Activated CD4-positive, alpha-beta T cell treated with anti-CD3 and anti-CD28 coated beads, Interleukin-10, Interleukin-2, amounts not matched to agents 100 ng/mL and 50 ng/mL, durations not matched to agents 16 hours and 8 hours (primary cell): ENCODE data around the gene PTEN.
"Not testable (repeated sequence)": the region's sequence is repeated elsewhere in the genome, so short reads cannot be mapped to it uniquely, and the experiment has no call there.

Experiments
- DNase-seq: peaks from one replicate; pipeline ENCODE4 v3.0.0-alpha.2; 2020

The PTEN gene

DNA sequence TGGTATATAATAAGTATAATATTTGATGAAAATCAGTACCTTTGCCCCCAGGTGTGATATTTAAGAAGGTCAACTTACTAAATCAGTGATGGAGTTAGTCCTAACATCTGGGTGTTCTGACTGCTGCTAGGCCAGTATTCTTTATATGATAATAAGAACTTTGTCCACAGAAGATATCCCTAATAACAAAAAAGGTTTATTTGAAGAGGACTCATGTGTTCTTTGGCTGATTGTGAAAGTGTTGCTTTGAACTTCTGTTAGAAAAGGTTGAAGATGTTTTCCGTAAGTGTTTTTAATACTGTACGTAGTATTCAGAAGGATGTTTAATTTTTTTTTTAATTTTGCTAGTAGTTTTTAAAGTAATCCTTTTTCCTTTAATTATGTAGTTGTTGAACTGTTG, 10.2 kb downstream of the PTEN start:
- DNase-seq = no peak

DNA sequence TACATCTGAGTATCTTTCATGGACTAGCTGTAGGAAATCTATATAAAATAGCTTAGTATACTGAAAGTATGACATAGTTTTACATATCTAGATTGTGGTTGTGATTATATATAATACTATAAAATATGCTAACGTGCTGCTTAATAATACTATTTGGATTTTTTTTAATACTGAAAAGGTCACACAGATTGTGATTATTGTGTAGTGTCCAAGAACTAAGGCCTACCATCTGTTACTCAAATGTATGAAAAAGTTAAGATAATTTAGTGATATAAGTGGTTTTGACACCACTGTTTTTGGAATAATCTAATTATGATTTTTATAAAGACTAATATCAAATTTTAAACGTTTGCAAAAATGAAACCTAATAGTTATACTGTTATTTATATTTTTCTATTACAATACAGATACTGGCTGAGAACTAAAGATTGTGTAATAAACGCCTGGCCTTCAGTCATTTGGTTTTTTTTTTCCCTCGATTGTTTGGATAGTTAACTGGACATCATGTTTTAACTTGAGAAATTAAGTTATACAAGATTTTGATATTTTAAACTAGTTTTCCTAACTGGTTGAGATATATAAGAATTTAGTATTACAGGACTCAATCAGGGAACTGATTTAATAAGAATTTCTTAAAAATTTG, 12.6 kb downstream of the PTEN start:
- no peak for DNase-seq

DNA sequence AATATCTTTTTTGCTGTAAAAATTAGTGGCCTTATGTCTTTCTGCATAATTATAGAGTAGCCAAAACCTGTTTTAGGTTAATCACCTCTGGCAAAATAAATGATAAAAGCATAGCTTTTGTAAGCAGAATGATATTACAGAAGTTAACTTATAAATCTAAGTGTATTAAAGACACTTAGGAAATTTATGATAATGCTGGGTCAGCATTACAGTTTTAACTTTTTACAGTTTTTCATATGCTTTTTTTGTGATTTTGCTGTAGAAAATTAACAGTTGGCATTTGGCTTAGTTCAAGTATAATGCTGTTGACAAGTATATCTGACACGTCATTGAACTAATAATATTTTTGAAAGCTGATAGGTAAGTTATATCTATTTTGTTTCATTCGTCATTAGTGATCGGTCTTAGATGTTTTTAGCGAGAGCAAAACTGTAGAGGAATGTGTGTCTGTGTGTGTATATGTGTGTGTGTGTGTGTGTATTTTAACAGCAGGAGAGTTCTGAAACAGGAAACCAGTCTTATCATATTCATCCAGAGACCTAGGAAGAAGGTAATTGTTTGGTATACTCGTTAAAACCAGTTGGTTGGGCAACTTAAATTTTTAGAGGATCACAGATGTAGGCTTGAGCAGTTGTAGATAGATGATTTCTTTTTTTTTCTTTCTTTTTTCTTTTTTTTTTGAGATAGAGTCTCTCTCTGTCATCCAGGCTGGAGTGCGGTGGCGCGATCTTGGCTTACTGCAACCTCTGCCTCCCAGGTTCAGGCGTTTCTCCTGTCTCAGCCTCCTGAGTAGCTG, 15.4 kb downstream of the PTEN start:
- no peak for DNase-seq

DNA sequence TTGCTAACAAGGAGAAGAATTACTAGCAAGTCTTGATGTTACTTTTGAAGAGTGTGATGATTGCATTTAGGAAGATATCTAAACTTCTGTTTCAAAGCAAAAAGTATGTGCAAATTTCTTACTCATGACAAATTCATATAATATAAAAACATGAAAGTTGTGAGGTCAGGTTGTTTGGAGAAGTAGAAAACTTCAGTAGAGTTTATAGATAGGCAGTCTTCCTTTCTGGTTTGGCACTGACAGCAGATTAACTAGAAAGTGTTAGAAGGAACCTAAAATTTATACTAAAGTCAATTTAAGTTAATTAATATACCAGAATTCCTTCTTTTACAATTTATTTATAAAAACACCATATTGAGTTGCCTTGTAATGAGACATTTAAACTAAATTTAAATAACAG, 16.9 kb downstream of the PTEN start:
- no peak for DNase-seq

DNA sequence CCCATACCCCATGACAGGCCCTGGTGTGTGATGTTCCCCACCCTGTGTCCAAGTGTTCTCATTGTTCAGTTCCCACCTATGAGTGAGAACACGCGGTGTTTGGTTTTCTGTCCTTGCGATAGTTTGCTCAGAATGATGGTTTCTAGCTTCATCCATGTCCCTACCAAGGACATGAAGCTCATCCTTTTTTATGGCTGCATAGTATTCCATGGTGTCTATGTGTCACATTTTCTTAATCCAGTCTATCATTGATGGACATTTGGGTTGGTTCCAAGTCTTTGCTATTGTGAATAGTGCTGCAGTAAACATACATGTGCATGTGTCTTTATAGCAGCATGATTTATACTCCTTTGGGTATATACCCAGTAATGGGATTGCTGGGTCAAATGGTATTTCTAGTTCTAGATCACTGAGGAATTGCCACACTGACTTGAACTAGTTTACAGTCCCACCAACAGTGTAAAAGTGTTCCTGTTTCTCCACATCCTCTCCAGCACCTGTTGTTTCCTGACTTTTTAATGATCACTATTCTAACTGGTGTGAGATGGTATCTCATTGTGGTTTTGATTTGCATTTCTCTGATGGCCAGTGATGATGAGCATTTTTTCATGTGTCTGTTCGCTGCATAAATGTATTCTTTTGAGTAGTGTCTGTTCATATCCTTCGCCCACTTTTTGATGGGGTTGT, 18.1 kb downstream of the PTEN start:
- DNase-seq = not testable (repeated sequence)

DNA sequence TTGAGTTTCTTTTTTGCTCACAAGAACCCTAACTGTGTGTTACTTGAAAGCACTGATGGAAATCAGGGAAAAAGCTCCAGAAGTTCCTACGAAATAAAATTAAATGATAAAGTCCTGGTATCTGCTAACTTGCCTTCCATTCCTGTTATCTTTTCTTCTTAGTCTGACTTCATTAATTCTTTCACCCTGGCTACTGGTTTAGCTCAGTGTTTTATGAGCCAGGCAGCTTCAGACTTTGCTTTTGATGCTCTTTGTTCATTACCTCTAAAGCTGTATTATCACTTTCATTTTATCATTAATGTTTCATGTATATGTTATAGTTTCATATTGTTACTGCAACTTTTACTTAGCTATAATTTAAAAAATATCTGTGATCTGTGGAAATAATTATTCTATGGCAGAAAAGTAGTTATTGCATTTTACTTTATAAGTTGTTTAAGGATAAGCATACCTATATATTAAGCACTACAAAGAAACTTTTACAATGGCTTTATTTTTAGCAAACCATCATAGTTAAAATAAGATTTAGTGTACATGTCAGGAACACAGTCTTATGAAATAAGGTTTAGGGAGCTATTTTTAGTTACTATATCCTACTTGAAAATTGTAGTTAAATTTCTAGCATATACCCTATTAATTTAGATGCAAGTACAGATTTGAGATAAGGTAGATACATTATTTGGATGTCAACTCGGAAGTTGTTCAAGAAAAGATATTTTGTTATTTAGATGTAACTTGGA, 19.3 kb downstream of the PTEN start:
- no peak for DNase-seq

DNA sequence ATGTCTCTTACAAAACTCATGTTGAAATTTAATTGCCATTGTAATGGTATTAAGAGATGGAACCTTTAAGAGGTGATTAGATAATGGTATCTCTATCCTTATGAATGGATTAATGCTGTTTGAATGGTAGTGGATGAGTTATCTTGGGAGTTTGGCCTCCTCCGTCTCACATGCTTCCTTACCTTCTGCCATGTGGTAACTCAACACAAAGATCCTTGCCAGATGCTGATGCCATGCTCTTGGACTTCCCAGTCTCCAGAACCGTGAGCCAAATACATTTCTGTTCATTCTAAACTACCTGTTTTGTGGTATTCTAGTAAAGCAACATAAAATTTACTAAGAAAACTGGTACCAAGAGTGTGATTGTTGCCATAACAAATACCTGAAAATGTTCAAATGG, 23.2 kb downstream of the PTEN start:
- no peak for DNase-seq

DNA sequence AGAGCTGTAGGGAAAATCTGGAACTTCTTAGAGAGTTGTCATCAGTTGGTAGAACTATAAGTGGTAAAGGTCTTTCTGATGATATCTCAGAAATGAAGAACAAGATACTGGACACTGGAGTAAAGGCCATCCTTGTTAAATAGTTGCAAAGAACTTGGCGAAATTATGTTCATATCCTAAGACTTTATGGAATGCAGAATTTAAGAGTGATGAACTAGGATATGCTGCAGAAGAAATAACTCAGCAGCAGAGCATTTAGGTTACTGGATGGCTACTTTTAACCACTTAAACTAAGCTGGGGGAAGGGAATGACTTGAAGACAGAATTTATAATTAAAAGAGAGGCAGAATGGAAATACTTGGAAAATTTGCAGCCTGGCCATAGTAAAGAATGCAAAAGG, 23.7 kb downstream of the PTEN start:
- DNase-seq = no peak

DNA sequence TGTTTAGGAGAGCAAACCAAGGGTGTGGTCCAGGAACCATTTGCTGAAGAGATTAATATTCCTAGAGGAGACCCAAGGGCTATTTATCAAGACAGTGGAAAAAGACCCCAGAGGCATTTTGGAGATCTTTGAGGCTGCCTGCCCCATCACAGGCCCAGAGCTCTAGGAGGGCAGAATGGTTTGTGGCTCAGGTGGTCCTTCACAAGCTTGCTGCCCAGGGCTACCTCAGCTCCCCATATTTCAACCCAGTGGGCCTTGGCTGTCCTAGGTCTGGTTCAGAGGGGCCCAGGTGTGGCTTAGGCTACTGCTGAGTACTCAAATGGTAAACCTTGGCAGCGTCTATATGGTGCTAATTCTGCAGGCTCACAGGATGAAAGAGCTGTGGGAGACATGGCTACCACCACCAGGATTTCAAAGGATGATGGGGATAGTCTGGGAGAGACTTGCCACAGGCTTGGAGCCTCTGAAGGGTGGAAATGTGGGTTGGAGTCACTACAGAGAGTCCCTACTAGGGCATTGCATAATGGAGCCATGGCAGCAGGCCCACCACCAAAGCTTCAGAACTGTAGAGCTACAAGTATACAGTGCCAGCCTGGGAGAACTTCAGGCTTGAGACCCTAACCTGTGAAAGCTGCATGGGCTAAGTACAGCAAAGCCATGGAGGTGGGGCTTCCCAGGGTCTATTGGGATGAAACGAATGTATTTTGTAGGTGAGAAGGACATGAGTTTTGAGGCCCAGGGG, 24.3 kb downstream of the PTEN start:
- no peak for DNase-seq

DNA sequence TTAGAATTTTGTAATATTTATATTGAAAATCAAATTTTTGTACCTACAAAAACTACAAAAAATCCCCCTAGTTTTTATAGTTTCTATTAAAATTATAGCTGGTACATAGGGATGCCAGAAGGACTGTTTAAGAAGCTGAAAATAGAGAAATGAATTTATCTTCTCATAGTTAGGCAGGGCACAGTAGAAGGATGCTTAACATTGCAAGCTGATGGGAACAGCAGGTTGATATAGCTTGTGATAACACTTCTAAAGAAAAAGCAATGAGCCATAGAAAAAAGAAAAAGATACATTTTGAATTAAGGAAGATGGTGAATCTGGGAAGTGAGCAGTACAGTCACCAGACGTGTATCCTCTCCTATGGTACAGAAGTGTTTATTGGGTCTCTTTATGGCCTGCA, 32.0 kb downstream of the PTEN start:
- DNase-seq = no peak

DNA sequence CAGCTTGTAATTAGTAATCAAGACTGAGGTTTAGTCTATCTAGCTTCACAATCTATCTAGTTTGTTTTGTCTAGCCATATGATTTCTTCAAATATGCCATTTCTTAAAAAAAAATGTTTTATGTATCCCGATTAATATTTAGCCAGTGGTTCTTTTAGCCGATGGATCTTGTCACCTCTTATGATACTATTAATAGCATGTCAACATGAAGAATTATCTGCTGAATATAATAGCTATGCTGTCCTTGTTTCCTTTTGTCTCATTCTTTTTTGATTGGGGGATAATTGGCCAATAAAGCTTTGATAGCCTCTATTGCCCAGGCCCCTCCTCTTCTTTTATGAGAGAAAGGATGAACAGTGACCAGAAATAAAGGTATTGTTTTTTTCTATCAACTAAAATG, 32.8 kb downstream of the PTEN start:
- DNase-seq = no peak

DNA sequence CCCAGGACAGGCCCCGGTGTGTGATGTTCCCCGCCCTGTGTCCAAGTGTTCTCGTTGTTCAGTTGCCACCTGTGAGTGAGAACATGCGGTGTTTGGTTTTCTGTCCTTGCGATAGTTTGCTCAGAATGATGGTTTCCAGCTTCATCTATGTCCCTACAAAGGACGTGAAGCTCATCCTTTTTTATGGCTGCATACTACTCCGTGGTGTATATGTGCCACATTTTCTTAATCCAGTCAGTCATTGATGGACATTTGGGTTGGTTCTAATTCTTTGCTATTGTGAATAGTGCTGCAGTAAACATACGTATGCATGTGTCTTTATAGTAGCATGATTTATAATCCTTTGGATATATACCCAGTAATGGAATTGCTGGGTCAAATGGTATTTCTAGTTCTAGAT, 34.5 kb downstream of the PTEN start:
- DNase-seq = not testable (repeated sequence)

DNA sequence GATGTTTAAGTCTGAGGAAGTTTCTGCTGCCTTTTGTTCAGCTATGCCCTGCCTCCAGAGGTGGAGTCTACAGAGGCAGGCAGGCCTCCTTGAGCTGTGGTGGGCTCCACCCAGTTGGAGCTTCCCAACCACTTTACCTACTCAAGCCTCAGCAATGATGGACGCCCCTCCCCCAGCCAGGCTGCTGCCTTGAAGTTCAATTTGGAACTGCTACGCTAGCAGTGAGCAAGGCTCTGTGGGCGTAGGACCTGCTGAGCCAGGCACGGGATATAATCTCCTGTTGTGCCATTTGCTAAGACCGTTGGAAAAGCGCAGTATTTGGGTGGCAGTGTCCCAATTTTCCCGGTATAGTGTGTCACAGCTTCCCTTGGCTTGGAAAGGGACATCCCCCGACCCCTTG, 40.0 kb downstream of the PTEN start:
- DNase-seq = not testable (repeated sequence)

DNA sequence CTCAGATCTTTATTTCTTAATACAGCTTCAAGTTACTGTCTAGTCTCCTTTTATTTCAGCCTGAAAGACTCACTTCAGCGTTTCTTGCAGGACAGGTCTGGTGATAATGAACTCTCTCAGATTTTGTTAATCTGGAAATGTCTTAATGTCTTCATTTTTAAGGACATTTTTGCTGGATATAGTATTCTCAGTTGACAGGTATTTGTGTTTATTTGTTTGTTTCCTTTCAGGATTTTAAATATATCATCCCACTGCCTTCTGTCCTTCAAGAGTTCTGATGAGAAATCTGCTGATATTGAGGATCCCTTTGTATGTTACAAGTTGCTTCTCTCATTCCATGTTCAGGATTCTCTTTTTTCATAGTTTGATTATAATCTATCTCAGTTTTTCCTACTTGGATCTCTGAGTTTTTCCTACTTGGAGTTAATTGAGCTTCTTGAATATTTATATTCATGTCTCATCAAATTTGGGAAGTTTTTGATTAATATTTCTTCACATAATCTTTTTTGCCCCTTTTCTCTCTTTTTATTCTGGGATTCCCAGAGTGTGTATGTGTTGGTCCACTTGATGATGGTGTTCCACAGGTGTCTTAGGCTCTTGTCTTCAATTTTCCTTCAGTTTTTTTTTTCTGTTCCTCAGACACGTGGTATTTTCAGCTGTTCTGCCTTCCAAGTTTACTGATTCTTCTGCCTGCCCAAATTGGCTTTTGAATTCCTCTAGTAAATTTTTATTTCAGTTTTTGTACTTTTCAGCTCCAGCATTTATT, 49.9 kb downstream of the PTEN start:
- no peak for DNase-seq

DNA sequence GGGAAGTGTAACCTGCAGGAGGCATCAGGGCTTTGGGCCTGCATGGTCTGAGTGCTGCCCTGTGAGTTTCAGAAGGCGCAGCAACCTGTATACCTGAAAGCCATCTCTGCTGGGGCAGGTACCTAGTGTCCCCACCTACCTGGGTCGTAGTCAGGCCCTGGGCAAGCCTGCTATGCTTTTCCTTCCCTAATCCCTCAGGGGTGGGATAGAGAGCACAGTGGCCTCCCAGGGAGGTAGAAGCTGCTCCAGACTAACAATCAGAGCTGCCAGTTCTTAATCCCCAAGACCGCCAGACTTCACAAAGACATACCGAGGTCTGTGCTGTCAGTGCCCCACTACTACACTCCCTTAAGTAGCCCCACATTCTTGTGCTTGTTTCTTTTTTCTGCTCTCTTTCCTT, 52.0 kb downstream of the PTEN start:
- DNase-seq = no peak

DNA sequence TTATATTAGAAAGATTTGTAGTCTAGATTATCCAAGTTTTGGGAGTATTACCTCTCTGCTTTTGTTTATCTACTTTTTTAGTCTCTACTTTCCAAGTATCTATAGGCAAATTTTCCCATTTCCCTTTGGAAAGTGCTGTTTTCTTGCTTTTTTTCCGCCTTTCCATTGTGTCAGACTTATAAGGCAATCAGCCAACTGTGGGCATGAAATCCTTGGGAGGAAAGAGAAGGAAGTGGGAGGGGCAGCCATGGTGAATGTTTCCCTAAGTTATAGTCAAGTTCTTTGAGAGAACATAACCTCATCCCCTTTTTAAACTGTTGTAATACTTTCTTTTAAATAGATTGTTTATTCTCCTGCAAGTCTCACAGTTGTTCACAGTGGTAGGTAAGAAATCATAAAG, 52.6 kb downstream of the PTEN start:
- no peak for DNase-seq

DNA sequence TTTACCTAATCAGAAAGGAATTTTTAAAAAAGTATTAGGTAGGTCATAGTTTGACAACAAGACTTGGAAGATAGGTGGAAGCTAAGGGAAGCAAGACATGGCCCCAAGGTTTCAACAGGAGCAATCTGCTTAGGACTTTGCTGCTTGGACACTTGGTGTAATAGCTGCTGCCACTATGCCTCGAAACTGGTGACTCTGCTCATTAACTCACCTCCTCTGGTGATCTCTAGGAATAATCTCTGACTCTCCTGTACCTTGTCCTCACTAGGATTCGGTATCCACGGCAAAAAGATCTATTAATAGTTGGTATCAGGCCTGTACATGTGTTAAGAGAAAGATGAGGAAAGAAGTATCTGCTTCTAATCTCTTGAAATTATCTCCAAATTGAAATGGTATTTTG, 53.1 kb downstream of the PTEN start:
- no peak for DNase-seq

DNA sequence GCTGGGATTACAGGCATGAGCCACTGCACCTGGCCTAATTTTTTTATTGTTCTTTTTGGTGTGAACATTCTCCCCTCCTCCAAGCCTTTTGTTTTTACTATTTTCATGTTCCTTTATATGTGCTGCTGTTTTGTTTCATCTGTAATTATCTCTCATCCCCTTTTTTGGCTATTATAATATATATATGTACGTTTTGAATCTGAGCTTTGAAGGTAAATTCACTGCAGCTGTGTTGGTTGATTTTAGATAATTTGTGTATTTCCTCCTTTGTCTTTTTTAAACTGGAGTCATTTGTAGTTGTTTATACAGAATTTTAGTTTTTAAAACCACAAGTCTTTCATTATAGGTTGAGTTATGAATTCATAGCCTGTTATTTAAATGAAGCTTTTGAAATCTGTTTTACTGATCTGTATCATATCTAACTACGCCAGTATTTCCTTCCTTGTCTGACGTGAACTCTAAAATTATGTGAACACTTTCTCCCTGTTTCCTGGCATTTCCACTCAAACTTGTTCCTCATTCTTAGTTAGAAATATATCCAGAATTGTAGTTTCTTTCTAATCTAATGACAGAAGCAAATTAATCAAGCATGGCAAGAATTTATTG, 54.9 kb downstream of the PTEN start:
- no peak for DNase-seq

DNA sequence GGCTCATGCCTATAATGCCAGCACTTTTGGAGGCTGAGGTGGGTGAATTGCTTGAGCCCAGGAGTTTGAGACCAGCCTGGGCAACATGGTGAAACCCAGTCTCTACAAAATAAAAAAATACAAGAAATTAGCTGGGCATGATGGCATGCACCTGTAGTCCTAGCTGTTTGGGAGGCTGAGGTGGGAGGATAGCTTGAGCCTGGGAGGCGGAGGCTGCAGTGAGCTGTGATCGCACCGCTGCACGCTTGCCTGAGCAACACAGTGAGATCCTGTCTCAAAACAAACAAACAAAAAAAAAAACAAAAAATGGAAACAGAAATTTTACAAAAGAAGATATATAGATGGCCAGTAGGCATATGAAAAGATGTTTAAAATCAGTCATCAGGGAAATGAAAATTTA, 57.1 kb downstream of the PTEN start:
- DNase-seq = no peak

DNA sequence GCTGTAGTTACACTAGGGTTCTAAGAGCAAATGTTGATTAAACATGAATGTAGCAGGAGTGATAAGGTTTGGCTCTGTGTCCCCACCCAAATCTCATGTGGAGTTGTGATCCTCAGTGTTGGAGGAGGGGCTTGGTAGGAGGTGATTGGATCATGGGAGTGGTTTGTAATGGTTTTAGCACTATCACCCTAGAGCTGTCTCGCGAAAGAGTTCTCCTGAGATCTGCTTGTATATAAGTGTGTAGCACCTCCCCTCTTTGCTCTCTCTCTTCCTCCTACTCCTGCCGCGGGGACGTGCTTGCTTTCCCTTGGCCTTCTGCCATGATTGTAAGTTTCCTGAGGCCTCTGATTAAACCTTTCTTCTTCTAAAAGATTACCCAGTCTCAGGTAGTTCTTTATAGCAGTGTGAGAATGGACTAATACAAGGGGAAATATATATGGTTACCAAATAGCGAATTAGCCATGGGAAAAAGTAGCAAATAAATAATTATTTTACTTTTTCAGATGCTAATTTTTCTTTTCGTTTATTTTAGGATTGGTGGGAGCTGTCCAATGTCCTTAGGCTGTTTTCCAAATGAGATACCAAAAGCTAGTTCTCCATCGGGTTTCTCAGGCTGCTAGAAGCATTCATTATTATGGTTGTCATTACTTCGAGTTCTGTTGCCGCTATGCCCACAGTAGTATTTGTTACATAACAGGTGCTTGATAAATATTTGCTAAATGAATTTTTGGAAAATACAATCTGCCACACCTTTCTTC, 58.7 kb downstream of the PTEN start:
- no peak for DNase-seq

DNA sequence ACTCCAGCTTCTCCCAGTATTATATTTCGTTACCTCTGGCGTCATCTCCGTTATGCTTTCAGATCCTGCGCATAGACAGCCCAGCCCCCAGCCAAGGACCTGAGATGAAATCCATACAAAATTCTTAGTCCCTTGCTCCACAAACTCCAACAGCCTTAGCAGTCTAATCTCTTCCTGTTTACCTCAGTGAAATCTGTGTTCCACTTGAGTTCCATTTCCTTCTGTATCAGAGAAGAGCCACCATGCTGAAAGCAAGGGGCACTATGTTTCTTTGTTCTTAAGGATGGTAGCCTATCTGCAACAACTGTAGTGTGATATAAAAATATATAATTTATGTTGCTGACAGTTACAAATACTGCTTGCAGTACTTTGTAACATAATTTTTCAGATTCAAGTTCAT, 59.8 kb downstream of the PTEN start:
- DNase-seq = no peak
